Mesenchymal stem cell (in vitro differentiated cells and primary cell): Measurements from ENCODE around the gene ASH1L.

Experiments used
- DNase-seq: peaks from one replicate; pipeline ENCODE4 v3.0.0-alpha.2; 2013
- H2AFZ ChIP-seq: one replicate; pipeline ENCODE4 v1.6.1; 2013; ENCODE audit warnings: low read depth, mild to moderate bottlenecking, control low read depth, inconsistent platforms, low read length, moderate library complexity
- H2AK5ac ChIP-seq: 2 replicates; pipeline ENCODE4 v1.6.1; 2013; ENCODE audit warnings: low read length, moderate library complexity, mild to moderate bottlenecking, inconsistent platforms; ENCODE audit not compliant: severe bottlenecking
- H2BK120ac ChIP-seq: one replicate; pipeline ENCODE4 v1.6.1; 2013; ENCODE audit warnings: low read depth, mild to moderate bottlenecking, inconsistent platforms, low read length, moderate library complexity
- H2BK12ac ChIP-seq, 2 experiments: one replicate each; pipeline ENCODE4 v1.6.1; 2013; ENCODE audit warnings: inconsistent platforms in 2 of 2, low read length in 2 of 2, mild to moderate bottlenecking in 2 of 2, moderate library complexity in 2 of 2, control low read depth in 1 of 2
- H2BK15ac ChIP-seq: one replicate; pipeline ENCODE4 v1.6.1; 2013; ENCODE audit warnings: mild to moderate bottlenecking, low read depth, inconsistent platforms; ENCODE audit not compliant: poor library complexity, severe bottlenecking
- H2BK5ac ChIP-seq: 2 replicates; pipeline ENCODE4 v1.6.1; 2013; ENCODE audit warnings: low read depth, mild to moderate bottlenecking, low read length, control low read depth, inconsistent platforms; ENCODE audit not compliant: poor library complexity, severe bottlenecking
- H3K14ac ChIP-seq, 2 experiments: one replicate each; pipeline ENCODE4 v1.6.1; 2013; ENCODE audit warnings: inconsistent platforms in 2 of 2, low read length in 2 of 2, control low read depth in 1 of 2, mild to moderate bottlenecking in 1 of 2, moderate library complexity in 1 of 2
- H3K18ac ChIP-seq, 2 experiments: one replicate each; pipeline ENCODE4 v1.6.1; 2013; ENCODE audit warnings: inconsistent platforms in 2 of 2, low read length in 2 of 2, control low read depth in 1 of 2, low read depth in 1 of 2, mild to moderate bottlenecking in 1 of 2
- H3K23ac ChIP-seq, 2 experiments: one replicate each; pipeline ENCODE4 v1.6.1; 2013; ENCODE audit warnings: inconsistent platforms in 2 of 2, low read length in 2 of 2, mild to moderate bottlenecking in 2 of 2, moderate library complexity in 2 of 2, control low read depth in 1 of 2
- H3K27ac ChIP-seq: 2 replicates; pipeline ENCODE4 v1.5.1; 2013; ENCODE audit warnings: mild to moderate bottlenecking, moderate library complexity, low read length, control low read depth, inconsistent platforms; ENCODE audit not compliant: poor library complexity, severe bottlenecking
- H3K27me3 ChIP-seq, 2 experiments: 2 replicates each; pipeline versions ENCODE4 v1.6.1 to v1.7.0; 2013; ENCODE audit warnings: low read length in 2 of 2, mild to moderate bottlenecking in 2 of 2, moderate library complexity in 2 of 2, control low read depth in 1 of 2, inconsistent platforms in 1 of 2; ENCODE audit not compliant: control insufficient read depth in 1 of 2, insufficient read depth in 1 of 2
- H3K36me3 ChIP-seq, 2 experiments: 2 replicates each; pipeline versions ENCODE4 v1.6.1 to v1.7.0; 2013; ENCODE audit warnings: low read length in 2 of 2, control low read depth in 1 of 2, inconsistent platforms in 1 of 2, low read depth in 1 of 2, mild to moderate bottlenecking in 1 of 2; ENCODE audit not compliant: insufficient read depth in 2 of 2, control insufficient read depth in 1 of 2
- H3K4ac ChIP-seq, 2 experiments: one replicate each; pipeline ENCODE4 v1.6.1; 2013; ENCODE audit warnings: inconsistent platforms in 2 of 2, low read length in 2 of 2, mild to moderate bottlenecking in 2 of 2, moderate library complexity in 2 of 2, control low read depth in 1 of 2, low read depth in 1 of 2
- H3K4me1 ChIP-seq: 2 replicates; pipeline ENCODE4 v1.6.1; 2013; ENCODE audit warnings: low read depth, low read length, control low read depth; ENCODE audit not compliant: control insufficient read depth, insufficient read depth
- H3K4me2 ChIP-seq: 2 replicates; pipeline ENCODE4 v1.6.1; 2013; ENCODE audit warnings: low read length, mild to moderate bottlenecking, inconsistent platforms; ENCODE audit not compliant: poor library complexity, severe bottlenecking
- H3K4me3 ChIP-seq, 2 experiments: 2 replicates each; pipeline versions ENCODE4 v1.5.1 to v1.7.0; 2013; ENCODE audit warnings: low read length in 2 of 2, mild to moderate bottlenecking in 2 of 2, control low read depth in 1 of 2, low read depth in 1 of 2; ENCODE audit not compliant: insufficient read depth in 1 of 2
- H3K79me1 ChIP-seq: replicated peaks from 2 replicates; pipeline ENCODE4 v1.6.1; 2013; ENCODE audit warnings: mild to moderate bottlenecking, control low read depth, low read length, inconsistent platforms; ENCODE audit not compliant: poor library complexity, severe bottlenecking
- H3K9ac ChIP-seq: 2 replicates; pipeline ENCODE4 v1.7.0; 2013; ENCODE audit warnings: mild to moderate bottlenecking, low read length, moderate library complexity
- H3K9me3 ChIP-seq: 2 replicates; pipeline ENCODE4 v1.7.0; 2013; ENCODE audit warnings: mild to moderate bottlenecking, low read length; ENCODE audit not compliant: control insufficient read depth
- H4K8ac ChIP-seq: one replicate; pipeline ENCODE4 v1.6.1; 2013; ENCODE audit warnings: inconsistent platforms, mild to moderate bottlenecking, low read length, moderate library complexity
- H4K91ac ChIP-seq: one replicate; pipeline ENCODE4 v1.6.1; 2013; ENCODE audit warnings: mild to moderate bottlenecking, low read length, inconsistent platforms
- WGBS: methylation state at CpG from one replicate; pipeline ENCODE4 v1.1.7; 2013; ENCODE audit warnings: mixed read lengths; 5-methylcytosine and 5-hydroxymethylcytosine counted together

Gene ASH1L

DNA sequence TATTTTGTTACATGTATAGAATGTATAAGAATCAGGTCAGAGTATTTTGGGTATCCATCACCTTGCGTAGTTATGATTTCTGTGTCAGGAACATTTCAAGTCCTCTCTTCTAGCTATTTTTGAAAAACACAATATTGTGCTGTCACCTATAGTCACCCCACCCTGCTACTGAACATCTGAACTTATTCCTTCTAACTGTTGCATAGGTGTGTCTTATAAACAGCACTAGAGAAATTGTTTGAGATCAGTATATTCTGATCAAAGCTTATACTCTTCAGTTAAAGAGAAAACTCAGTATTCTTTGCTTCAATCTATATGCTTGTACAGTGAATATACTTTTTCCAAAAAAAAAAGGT is 96.0 kb downstream of the ASH1L start:
- Histone ChIP-seq H2BK120ac (no peak overlapping the region), H2BK15ac (no peak overlapping the region), H4K8ac (no peak overlapping the region), H2BK12ac (no peak overlapping the region), H3K9ac (peak overlapping the region; percentile 82), H3K14ac (no peak overlapping the region), H3K4ac (no peak overlapping the region), H3K36me3 (peaks cover 0 to 10% of the 10 kb centered on the region in 2 experiments), H3K27me3 (no peaks in the 10 kb centered on the region), H3K4me2 (no peak overlapping the region), H3K27ac (peak overlapping the region; percentile 89), H3K4me3 (peak overlapping the region in 1 of 2 experiments; percentile 25), H3K18ac (no peak overlapping the region), H3K4me1 (no peaks in the 10 kb centered on the region), H3K9me3 (peaks cover 4% of the 10 kb centered on the region), H2BK5ac (no peak overlapping the region), H4K91ac (no peak overlapping the region), H3K79me1 (peaks cover 10% of the 10 kb centered on the region), H2AK5ac (no peak overlapping the region), H2AFZ (no peak overlapping the region), H3K23ac (no peak overlapping the region)
- no peak for DNase-seq
- 100% methylated on average over 1 of the region's 1 CpG for WGBS

DNA sequence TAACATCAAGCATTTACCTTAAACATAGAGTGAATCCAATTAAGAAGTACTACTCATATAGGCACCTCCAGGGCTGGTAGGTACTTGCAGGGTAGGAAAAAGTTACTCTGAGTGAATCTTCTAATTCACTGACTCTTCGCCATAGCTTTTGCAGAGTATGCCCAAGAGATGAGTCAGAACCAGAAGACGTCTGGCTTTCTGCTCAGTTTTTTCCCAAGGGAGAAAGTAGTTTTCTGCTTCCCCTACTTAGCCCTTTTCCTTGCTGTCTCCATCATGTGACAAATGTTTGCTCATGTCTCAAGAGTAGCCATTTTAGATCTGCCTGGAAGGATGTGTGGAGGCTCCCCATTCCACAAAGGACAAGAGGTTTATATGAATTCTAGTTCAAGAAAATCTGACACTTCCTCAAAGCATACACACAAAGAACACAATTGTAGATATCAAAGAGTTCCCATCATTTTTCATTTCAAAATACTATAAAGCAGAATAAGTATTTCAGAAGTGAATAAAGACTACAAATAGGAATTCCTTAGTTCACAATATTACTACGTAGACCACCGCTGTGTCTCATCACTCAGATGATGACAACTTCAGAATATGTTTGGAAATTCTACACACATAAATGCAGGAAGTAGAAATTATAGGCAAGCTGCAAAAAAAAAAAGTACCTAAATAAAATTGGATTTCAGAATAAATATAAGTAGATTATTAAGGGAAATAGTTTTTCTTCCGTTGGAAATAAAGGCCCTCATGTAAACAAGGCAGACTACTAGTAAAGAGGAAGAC is 98.5 kb downstream of the ASH1L start:
- peaks cover 6% of the 10 kb centered on the region for H3K79me1 ChIP-seq
- H3K9ac ChIP-seq = peak overlapping the region; percentile 48
- peaks cover 3 to 10% of the 10 kb centered on the region in 2 experiments for H3K36me3 ChIP-seq
- H2BK120ac ChIP-seq = no peak overlapping the region
- no peak overlapping the region for H2BK12ac ChIP-seq
- no peaks in the 10 kb centered on the region for H3K27me3 ChIP-seq
- no peak overlapping the region for H2AFZ ChIP-seq
- H3K4me1 ChIP-seq = no peaks in the 10 kb centered on the region
- H3K18ac ChIP-seq = no peak overlapping the region
- no peak overlapping the region for H3K4me2 ChIP-seq
- no peak overlapping the region for H3K14ac ChIP-seq
- no peak overlapping the region for H3K23ac ChIP-seq
- no peaks in the 10 kb centered on the region for H3K9me3 ChIP-seq
- peak overlapping the region; percentile 15 for H3K27ac ChIP-seq
- H3K4ac ChIP-seq = no peak overlapping the region
- no peak overlapping the region for H3K4me3 ChIP-seq
- H4K91ac ChIP-seq = no peak overlapping the region
- H2BK5ac ChIP-seq = no peak overlapping the region
- 16% methylated on average over 2 of the region's 5 CpGs for WGBS
- H4K8ac ChIP-seq = no peak overlapping the region
- no peak overlapping the region for H2AK5ac ChIP-seq
- no peak overlapping the region for H2BK15ac ChIP-seq
- peak; percentile 95 for DNase-seq

DNA sequence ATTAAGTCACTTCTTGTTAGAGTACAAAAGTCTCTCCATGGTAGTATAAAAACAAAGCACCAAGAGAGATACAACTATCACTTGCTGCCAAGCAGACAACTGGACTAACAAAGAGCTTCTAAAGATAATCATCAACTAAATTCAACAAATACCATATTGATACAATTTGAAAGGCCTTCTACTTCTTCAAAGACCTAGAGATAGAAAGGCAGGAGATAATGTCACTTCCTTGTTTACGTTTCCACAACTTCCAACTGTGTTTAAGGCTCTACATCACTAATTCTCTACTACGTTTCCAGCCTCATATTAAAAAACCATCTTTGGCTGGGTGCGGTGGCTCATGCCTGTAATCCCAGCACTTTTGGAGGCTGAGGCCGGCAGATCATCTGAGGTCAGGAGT is 104.5 kb downstream of the ASH1L start:
- H2AFZ ChIP-seq = no peak overlapping the region
- no peak overlapping the region for H3K4ac ChIP-seq
- no peak overlapping the region for H3K4me3 ChIP-seq
- H3K23ac ChIP-seq = no peak overlapping the region
- no peak for DNase-seq
- WGBS = 97% methylated on average over 4 of the region's 4 CpGs
- no peak overlapping the region for H4K91ac ChIP-seq
- H4K8ac ChIP-seq = no peak overlapping the region
- no peak overlapping the region for H2BK15ac ChIP-seq
- H3K4me1 ChIP-seq = no peaks in the 10 kb centered on the region
- H2BK5ac ChIP-seq = no peak overlapping the region
- H3K14ac ChIP-seq = no peak overlapping the region
- H3K36me3 ChIP-seq = peaks cover 7 to 34% of the 10 kb centered on the region in 2 experiments
- H2BK120ac ChIP-seq = no peak overlapping the region
- peaks cover 13% of the 10 kb centered on the region for H3K79me1 ChIP-seq
- H3K27me3 ChIP-seq = no peaks in the 10 kb centered on the region
- no peak overlapping the region for H3K4me2 ChIP-seq
- no peak overlapping the region for H3K27ac ChIP-seq
- no peak overlapping the region for H3K9ac ChIP-seq
- no peaks in the 10 kb centered on the region for H3K9me3 ChIP-seq
- H3K18ac ChIP-seq = no peak overlapping the region
- H2AK5ac ChIP-seq = no peak overlapping the region
- no peak overlapping the region for H2BK12ac ChIP-seq

DNA sequence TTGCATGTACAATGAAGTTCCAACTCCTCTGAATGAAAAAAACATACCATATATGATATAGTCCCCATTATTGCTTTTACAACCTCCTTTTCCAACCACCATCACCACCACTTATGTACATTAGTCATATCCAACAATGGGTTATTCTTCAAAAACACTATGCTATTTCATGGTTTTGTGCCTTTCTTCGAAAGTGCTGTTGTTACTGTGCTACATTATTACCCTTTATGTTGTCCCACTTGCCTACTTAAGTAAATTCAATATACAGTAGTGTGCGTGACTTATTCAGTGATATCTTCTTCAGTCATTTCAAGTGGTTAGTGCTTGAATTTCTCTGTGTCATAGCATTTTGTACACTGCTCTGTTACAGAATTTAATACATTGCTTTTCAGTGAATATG is 105.3 kb downstream of the ASH1L start:
- H2BK12ac ChIP-seq = no peak overlapping the region
- no peak overlapping the region for H2AK5ac ChIP-seq
- no peak overlapping the region for H3K4me2 ChIP-seq

More for the DNA sequence above, 105.3 kb downstream of the ASH1L start:
- Histone ChIP-seq H3K36me3 (peaks cover 7 to 37% of the 10 kb centered on the region in 2 experiments), H3K27me3 (no peaks in the 10 kb centered on the region), H3K18ac (no peak overlapping the region), H3K79me1 (peaks cover 19% of the 10 kb centered on the region), H2AFZ (no peak overlapping the region), H2BK120ac (no peak overlapping the region), H4K8ac (no peak overlapping the region), H3K4me1 (no peaks in the 10 kb centered on the region), H4K91ac (no peak overlapping the region), H3K9ac (no peak overlapping the region), H3K4ac (no peak overlapping the region), H3K23ac (no peak overlapping the region), H3K14ac (no peak overlapping the region), H3K9me3 (no peaks in the 10 kb centered on the region), H2BK15ac (no peak overlapping the region), H2BK5ac (no peak overlapping the region), H3K4me3 (no peak overlapping the region), H3K27ac (no peak overlapping the region)
- WGBS = 100% methylated on average over 1 of the region's 2 CpGs
- no peak for DNase-seq
